Umbilical cord (tissue), 2 donors: ENCODE data around the gene CFAP61. TPM values are rescaled to one million over a fixed set of nuclear protein-coding genes. Genes with fewer than 3 reads are reported as not detected.
"Not testable (repeated sequence)": the region's sequence is repeated elsewhere in the genome, so short reads cannot be mapped to it uniquely, and the experiment has no call there.

Experiments
- DNase-seq: peaks from one replicate; pipeline ENCODE4 v3.0.0-alpha.2; 2015; ENCODE audit warnings: low spot score
- total RNA-seq: library from RNA; depleted of rRNA; stranded (reverse); fragments of >200 nt; gene quantifications from one replicate; pipeline ENCODE4 v1.2.3, GENCODE V29; 2014; ENCODE audit warnings: low replicate concordance; ENCODE audit not compliant: insufficient read depth

The CFAP61 gene, protein sequence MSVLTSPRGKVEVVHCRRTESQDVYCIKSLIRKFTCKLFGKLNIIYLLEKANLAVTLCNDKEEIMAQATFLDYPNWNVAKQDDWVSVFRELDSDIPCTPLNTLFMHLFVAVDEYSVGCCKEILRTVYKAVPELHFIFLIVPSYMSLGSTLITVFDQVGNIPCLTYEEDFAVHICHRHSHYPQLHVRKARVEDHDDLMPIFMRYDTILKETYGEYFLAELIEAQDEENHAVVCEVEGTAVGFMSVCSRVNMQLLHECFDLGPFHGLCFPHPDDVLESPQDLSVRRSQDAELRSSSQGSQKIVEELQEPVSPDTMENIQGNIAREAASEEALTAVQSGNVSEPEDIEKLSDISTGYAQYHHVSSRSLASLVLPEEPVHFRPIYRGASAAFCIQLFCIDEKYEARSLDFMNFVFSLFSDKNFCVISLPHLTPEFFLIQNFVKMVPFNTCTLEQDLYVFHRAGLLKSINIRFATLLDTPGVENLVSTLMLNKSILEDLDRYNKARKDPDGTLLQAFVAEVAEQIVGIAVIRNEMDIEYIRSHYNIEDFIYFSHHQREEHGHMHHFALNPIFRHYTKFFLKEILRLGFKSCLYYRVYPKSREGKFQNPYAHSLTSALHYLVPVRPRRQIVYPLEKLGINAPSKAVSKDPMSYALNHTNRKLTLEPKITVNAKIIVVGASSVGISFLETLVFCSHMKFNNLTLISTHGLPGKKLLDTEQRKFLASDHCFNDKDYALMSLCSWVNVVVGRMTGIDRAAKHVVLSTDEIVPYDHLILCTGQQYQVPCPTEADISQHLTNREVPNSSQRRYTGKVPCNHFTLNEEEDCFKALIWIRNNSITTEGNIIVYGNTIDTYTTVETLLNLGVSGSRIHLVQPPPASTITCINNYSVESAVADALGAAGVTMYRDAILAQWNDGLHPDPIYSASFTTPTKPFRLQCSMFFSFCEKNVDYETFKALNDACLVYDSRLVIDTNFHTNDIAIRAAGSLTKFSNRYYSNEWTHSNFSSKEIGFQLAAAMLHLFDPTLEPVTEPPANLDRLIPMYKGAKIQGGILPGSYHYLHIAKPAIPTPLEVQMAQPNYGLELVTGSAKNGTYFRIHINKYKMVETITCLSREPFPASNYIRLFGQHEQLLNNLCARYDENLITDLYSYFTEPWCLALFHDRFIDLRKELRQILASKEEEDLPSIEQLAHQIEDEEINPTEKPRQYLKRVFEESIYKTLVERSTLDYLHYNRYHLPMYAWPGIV
- total RNA-seq = 2.4 TPM

DNA sequence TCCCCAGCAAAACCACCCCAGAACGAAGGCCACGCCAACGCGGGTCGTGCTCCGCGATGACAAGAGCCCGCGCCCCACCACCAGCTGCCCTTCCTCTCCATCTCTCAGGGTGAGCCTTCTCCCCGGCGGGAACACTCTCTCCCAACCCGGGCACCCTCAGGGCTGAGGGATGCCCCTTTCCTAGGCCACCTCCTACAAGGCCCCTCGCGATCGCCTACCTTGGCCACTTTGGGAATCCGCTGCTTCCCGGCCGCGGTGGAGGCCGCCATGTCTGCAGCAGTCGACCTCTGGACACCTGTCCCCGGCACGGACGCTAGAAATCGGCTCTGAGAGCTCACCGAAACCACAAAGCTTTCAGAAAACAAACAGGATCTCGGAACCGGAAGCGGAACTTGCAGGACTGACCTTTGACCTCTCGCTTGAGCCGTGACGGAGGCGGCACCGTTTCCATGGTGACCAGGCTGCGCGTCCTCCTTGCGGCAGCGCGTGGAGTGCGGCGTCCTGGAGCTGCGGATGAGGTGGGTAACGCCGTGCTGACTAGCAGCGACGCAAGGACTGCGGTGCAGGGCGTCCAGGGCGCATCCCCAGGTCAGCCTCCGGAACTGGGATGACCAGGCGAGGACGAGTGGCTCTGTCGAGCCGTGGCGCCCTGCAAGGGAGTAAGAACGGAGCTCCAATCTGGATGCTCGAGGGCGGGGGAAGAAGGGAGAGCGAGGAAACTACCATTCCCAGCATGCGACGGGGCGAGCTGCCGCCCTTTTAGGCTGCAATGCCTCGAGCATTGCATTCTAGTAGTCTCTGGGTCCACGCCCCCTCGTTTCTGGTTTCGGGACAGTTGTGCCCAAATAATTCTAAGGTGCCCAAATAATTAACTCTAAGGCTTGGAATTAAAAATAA is at the start of gene CFAP61, which contains the start of gene CRNKL1:
Gene CFAP61, plus strand, starts transcription at position 459 of the 897 bp plus-strand sequence. CDS start 4,122 bp downstream, outside the sequence.
Gene CRNKL1, minus strand, starts transcription at position 393 of the 897 bp plus-strand sequence. Its CDS starts 124 bp downstream, at position 269.
- peak; percentile 98 for DNase-seq

DNA sequence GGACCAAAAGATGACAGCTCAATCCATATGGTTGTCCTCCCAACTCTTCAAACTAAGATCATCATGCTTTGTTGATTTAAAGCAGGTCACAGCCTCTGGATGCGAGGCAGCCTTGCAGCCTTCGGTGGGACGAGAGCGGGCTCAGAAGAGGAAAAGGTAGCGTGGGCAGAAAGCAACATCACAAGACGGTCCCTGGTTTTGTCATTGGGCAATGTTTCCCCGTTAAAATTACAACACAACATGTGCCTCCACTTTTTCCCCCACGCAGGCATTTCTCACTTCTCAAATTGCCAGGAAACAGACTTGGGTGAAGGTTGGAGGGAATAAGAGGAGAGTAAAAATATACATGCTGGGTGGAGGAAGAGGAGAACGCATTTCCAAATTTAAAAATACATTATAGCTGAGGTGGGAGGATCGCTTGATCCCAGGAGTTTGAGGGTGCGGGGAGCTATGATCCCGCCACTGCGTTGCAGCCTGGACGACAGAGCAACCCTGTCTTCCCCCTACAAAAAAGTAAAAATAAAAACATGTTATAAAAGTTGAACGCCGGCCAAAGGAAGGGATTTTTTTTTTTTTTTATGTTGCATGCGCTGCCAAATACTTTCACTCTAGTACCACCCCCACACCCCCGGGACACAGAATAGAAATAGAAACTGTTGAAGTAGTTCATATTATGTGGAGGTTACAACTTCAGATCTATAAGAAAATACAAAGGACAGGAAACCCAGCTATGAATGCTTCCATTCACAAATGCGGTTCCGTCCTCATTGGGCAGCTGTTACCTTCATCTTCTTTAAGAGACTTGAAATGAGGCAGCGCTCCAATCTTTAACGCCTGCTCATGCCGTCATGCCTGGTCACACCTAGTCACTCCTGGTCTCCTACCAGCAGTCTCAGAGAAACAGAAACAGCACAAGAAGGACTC is 49.0 kb upstream of the CFAP61 start:
- peak; percentile 71 for DNase-seq

DNA sequence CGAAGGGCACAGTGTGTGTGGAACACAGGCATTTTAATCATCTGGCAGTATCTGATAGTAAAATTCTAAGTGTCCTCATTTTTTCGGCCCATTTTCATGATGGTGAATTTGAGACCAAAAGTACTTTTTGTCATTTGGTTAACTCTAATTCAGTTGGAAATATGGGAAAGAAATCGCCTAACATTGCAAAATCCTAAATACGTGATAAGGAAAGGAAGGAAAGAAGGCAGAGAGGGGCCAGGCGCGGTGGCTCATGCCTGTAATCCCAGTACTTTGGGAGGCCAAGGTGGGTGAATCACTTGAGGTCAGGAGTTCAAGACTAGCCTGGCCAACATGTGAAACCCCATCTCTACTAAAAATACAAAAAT is 48.4 kb upstream of the CFAP61 start:
- not testable (repeated sequence) for DNase-seq

DNA sequence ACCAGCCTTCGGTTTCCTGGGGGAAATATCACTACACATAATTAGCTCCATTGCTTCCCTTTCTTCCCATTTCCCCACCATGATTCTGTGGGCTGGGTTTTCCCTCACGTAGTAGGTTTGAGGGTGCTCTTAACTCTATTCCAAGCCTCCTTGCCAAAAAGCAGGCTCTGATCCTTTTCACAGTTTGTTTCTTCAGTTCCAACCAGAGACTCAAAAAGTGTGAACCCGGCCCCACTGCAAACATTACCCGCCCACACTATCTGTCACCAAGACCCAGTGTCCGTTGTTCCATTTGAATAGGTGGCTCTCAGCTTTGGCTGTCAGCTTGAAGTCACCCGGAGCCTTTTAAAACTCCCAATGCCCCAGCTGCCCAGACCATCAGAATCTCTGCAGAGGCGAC is 47.0 kb upstream of the CFAP61 start:
- DNase-seq = no peak

DNA sequence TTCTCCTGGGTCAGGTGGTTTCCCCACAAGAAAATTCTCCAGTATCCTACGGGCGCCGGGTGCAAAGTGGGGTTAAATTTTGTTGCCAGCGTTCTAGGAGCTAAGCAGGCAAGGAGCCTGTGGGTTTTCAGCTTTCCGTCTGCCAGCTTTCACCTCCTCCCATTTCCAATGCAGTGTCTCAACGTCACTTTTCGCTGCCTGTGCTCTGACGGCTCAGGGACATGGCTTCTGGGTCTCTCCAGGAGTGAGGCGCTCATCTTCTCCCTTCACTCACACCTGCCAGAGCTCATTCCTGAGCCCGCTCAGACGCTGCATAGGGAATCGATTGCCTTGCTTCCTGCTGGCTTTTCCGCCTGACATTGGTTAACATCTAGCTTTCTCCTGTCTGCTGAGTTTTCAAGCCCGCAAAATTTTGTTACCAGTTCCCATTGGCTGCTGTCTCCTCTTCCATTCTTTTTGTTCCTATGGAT is 42.5 kb upstream of the CFAP61 start:
- no peak for DNase-seq

DNA sequence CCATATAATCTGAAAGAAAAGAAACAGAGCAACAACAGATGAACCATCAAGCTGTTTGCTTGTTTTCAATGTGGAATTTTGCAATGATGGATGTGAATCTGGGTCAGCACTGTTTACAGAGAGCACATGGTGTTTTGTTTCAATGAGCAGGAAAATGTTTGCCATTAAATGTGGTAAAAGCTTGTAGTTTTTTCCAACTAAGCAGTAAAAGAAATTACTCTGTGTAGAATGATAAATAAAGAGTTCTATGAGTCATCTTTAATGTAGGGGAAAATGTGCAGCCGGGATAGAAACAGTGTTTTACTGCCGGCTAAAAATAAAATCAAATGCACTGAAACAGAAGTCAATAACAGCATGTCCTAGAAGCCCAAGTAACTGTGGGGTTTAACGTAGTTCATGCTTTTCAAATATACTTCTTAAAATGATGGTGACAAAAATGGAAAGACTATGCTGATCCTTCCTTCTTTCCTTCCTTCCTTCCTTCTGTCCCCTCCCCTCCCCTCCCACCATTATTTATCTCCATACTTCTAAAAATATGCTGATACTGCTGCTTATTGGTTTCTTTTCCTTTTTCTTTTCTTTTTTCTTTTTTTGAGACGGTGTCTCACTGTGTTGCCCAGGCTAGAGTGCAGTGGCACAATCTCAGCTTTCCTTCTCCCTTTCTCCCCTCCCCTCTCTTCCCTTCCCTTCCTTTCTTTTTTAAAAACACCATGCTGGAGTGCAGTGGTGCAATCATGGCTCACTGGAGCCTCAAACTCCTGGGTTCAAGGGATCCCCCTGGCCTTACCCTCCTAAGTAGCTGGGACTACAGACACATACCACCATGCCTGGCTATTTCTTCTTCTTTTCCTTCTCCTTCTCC is 41.5 kb upstream of the CFAP61 start:
- peak; percentile 79 for DNase-seq

DNA sequence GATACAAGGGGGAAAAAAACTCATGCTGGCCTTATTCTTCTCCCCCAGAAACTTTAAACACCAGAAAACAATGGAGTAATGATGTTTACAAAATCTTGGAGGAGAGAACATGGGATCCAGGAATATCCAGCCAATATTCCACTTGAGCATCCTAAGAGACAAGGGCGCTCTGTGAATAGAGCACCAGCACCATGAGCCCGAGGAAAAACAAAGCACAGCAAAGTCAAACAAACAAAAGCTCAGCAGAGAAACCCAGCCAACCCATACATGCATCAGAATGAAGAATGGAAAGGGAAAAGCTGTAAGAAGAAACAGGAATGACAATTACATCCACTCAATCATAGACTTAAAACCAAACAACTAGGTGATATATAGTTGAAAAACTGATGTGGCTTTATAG is 39.8 kb upstream of the CFAP61 start:
- DNase-seq = no peak

DNA sequence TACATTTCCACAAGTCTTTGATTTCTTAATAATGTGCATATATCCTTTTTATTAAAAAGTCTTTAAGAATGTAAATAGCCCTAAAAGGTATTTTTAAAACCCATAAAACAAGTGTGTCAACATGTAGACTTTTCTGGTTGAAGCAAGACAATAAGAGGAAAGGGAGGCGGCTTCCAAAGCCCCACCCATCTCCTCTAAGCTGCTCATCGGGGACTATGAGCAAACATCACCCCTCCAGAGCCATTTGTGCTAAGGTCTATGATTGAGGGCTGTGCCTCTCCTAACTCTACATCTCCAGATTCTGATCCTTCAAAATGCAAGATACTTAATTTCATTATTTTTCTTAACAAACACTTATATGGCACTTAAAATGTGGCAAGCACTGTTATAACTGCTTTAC is 37.7 kb upstream of the CFAP61 start:
- DNase-seq = no peak

DNA sequence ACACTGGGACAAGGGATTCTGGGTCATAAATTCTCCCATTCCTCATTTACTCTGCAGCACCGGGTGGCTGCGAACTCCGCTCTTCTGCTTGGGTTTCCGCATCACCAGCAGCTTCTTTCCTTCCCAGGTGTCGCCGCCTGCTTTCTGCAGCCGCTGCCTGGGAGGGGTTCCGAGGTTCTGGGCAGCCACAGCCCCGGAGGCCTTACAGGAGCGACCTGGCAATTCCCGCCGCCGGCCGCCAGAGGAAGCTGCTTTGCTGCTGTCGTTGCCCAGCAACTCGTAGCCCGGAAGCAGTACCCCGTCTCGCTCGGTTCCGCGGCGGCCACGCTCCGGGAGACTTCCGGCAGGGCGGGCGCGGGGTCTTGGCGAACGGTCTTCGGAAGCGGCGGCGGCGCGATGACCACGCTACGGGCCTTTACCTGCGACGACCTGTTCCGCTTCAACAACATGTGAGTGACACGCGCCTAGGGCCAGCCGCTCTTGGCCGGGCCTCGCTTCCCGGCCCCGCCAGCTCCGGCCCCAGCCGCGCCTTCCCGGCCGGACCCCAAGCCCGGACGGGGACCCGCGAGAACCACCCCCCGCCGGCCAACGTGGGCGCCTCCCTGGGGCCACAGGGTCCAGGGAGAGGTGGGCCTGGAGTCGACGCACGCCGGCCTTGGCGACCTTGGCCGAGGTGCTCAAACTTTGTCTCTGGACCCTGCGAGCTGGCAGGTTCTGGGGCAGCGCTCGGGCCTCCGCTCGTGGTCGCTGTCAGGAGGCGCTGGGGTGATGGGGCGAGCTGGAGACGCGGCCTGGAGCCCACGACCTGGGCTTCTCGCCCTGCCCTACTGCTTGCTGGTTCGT is 35.1 kb upstream of the CFAP61 start, which contains the start of gene NAA20:
Gene NAA20, plus strand, starts transcription at position 362 of the 843 bp plus-strand sequence. Its CDS starts 35 bp downstream, at position 397.
- DNase-seq = peak; percentile 95

DNA sequence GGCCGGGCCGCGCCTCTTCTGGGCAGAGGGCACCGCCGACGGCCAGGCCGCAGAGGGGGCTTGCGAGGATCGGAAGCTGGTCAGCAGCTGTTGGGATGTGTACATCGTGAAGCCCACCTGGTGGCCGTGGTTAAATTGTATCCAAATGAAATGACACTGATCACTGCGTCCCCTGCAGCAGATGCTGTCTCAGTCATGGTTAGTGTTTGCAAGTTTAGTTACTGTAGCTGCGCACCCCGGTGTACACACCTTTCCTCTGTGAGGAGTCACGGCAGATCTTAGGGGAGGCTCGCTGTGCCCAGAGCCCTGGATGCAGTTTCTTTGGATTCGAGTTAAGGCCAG is 34.5 kb upstream of the CFAP61 start:
- no peak for DNase-seq

DNA sequence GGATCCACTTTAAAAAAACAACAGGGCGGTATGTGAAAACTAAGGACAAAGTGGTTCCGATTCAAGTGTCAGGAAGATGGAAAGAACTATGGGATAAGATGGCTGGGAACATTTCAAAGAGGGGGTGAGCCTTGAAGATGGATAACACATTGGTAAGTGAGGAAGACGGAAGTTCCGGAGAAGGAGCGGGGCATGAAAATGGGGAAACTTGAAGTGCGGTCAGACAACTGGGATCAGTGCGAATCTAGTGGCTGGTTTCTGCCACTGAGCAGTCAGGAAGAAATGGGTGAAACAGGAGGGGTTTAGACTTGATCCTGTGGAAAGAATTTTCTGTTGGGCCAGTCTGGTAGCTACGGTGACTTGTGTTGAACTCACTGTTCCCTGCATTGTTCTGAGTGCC is 34.0 kb upstream of the CFAP61 start:
- DNase-seq = no peak

DNA sequence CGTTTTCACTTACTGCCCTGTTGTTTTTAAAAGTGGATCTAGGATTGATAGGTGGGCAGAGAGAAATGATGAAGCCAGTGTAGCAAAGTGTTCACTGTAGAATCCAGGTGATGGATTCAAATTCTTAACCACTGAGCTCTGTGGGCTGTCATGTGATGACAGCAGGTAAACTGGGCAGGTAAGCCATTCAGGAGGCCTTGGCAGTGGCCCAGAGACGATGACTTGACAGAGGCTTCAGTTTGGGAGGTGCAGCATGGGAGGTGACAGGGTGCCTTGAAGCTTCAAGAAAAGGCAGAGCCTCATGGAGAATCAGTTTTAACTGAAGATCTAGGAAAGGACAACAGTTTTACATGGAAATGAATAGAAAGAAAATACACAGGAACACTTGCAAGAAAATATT is 33.2 kb upstream of the CFAP61 start:
- no peak for DNase-seq

DNA sequence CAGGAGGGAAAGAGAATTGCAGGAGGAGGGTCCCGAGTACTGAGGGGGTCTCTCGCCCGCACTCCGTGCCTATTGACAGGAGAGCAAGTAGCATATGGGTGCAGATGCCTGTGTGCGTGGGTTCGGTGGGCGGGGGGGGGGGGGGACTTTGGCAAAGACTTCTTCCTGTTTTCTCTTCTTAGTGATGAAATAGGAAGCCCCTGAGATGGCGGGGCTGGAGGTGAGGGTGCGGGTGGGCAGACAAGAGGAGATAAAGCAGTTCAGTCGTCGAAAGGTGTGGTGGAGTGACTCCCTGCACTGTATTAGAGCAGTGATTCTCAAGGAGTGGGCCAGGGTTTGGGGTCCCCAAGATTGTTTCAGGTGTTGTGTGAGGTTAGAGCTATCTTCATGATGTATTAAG is 31.4 kb upstream of the CFAP61 start:
- DNase-seq = no peak

DNA sequence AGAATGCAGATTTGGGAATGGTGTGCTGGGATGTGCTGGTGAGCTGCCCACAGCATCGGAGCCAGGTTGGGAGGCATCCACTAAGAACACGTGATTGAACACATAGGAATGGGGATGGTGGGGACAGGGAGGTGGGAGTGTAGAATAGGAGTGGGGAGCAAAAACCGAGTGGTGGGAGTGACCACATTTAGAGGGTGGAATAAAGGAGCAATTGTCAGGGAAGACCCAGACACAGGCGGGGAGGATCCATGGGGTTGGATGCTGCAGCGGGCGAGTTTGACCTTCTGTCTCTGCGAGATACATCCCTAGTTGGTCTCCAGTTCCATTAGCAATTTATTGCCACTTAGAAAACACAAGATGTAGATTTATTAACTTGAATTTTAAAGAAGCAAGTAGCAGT is 30.5 kb upstream of the CFAP61 start:
- no peak for DNase-seq

DNA sequence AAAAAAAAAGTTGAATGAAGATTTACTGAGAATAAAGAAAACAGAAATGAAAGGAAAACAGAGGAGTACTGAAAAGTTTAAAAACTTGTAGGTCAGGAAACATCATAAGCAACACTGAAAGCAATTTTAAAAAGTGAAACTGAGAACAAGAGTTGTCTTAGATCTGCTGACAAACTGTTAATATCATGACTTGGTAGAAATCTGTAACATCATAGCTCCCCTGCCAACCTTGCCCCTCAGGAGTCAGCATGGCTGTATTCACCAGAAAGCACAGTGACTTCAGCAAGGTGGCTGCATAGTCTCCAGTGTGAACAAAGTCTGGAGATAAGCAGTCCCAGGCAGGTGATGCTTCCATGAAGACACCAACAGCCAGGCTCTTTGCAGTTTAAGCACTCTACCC is 29.8 kb upstream of the CFAP61 start:
- no peak for DNase-seq

DNA sequence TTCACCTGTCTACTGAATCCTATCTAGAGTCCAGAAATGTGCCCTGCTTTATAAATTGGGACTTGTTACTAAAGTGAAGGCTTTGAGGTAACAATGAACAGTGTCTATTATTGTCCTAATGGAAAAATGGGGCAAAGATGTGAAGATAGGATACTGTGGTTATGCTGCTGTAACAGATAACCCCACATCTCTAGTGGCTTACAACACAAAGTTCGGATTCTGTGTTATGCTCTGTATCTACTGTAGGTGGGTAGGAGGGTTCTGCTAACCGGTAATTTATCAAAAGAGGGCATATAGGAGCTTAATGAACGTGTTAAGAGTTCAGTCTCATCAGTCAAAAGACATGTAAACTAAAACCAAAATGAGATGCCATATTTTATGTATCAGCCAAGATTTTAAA is 28.9 kb upstream of the CFAP61 start:
- DNase-seq = no peak

DNA sequence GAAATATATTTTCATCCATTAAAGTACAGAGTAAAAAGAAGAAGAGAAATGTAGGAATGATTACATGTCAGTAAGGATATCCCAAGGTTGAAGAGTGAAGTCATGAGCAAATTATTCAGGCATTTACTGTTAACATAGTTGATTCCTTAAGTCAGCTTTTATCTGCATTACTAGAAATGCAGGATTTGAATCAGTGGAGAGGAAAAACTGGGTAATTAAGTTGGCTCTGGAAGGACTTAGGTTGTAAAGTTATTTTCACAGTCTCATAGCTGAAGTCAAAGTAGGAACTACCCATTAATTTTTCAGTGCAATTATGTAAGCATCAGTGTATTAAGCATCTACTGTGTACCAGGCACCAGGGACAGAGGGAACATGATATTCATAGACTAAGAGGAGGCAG is 27.4 kb upstream of the CFAP61 start:
- DNase-seq = no peak

DNA sequence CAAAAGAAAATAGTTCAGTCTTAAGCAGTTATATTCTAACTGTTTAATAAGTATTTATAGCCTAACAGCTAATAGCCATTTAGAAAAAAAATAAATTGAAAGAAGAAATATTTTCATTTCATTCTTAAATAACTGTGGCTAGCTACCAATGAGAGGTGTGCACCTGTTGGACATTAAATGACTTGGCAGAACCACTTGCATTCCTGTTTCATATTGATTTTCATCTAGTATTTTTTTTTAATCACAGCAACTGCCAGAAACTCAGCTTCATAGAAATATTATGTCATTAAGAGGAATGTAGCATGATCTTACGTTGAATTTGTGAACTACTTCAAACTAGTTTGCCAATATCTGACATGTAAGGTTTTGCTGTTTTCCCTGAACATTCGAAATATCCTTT is 25.0 kb upstream of the CFAP61 start:
- DNase-seq = no peak
